ENCODE measurements around the gene SLC43A1. TPM values are rescaled to one million over a fixed set of nuclear protein-coding genes. Genes with fewer than 3 reads are reported as not detected.

Gene SLC43A1
- total RNA-seq, 1 donor from 2014 or later, result 48.5 TPM

- TF ChIP-seq CTCF (IDR thresholded peaks at IDR 0.05; ENCODE audit: unreplicated experiment), result no peak
- Mint-ChIP-seq H3K4me3 (ENCODE audit: low read depth) (peak overlapping the region; percentile 24), H3K4me1 (ENCODE audit: low read depth) (peaks cover 13% of the 10 kb centered on the region), H3K27ac (no peak overlapping the region), H3K27me3 (peaks cover 66% of the 10 kb centered on the region), H3K9me3 (ENCODE audit: low read depth) (no peaks in the 10 kb centered on the region), H3K36me3 (ENCODE audit: insufficient read depth) (peaks cover 1% of the 10 kb centered on the region)
- no peak for DNase-seq (ENCODE audit: low spot score, unreplicated experiment)
Observed at GRCh38 chr11:57462597-57462996, 52.9 kb downstream of the SLC43A1 start.

GRCh38 chr11:57461841-57462489 is 53.5 kb downstream of the SLC43A1 start:
- no peak for DNase-seq (ENCODE audit: low spot score, unreplicated experiment)
- peaks cover 68% of the 10 kb centered on the region for H3K27me3 Mint-ChIP-seq
- no peak for TF ChIP-seq CTCF (IDR thresholded peaks at IDR 0.05; ENCODE audit: unreplicated experiment)
- no peak overlapping the region for H3K27ac Mint-ChIP-seq
- peaks cover 1% of the 10 kb centered on the region for H3K36me3 Mint-ChIP-seq (ENCODE audit: insufficient read depth)
- H3K9me3 Mint-ChIP-seq (ENCODE audit: low read depth), result no peaks in the 10 kb centered on the region
- peaks cover 15% of the 10 kb centered on the region for H3K4me1 Mint-ChIP-seq (ENCODE audit: low read depth)
- peak overlapping the region; percentile 28 for H3K4me3 Mint-ChIP-seq (ENCODE audit: low read depth)

- Mint-ChIP-seq H3K9me3 (ENCODE audit: low read depth) (no peaks in the 10 kb centered on the region), H3K27ac (no peak overlapping the region), H3K4me1 (ENCODE audit: low read depth) (peaks cover 15% of the 10 kb centered on the region), H3K36me3 (ENCODE audit: insufficient read depth) (peaks cover 1% of the 10 kb centered on the region), H3K27me3 (peaks cover 68% of the 10 kb centered on the region), H3K4me3 (ENCODE audit: low read depth) (peak overlapping the region; percentile 28)
- DNase-seq (ENCODE audit: low spot score, unreplicated experiment), result no peak
- no peak for TF ChIP-seq CTCF (IDR thresholded peaks at IDR 0.05; ENCODE audit: unreplicated experiment)
Observed at GRCh38 chr11:57460758-57461749, 54.4 kb downstream of the SLC43A1 start.

GRCh38 chr11:57460022-57460757 is 55.3 kb downstream of the SLC43A1 start, which contains the start of gene RTN4RL2:
RTN4RL2 (plus strand) TSS chr11:57460528; CDS start chr11:57460866, 338 bp downstream.
- Mint-ChIP-seq H3K27me3 (peaks cover 65% of the 10 kb centered on the region), H3K27ac (peak within 1 kb of the TSS; percentile 16), H3K36me3 (ENCODE audit: insufficient read depth) (peaks cover 1% of the 10 kb centered on the region), H3K9me3 (ENCODE audit: low read depth) (no peaks in the 10 kb centered on the region), H3K4me1 (ENCODE audit: low read depth) (peaks cover 15% of the 10 kb centered on the region), H3K4me3 (ENCODE audit: low read depth) (peak within 1 kb of the TSS; percentile 75)
- DNase-seq (ENCODE audit: low spot score, unreplicated experiment), result peak; percentile 51
- peak; percentile 53 for TF ChIP-seq CTCF (IDR thresholded peaks at IDR 0.05; ENCODE audit: unreplicated experiment)

All from progenitor cell of endocrine pancreas (in vitro differentiated cells).